Activated gamma-delta T cell treated with Interleukin-2 at 50 U/mL for 16 hours (primary cell): ENCODE measurements around the gene UNG.

Experiments used
- DNase-seq: peaks from one replicate; pipeline ENCODE4 v3.0.0-alpha.2; 2020

The UNG gene

DNA sequence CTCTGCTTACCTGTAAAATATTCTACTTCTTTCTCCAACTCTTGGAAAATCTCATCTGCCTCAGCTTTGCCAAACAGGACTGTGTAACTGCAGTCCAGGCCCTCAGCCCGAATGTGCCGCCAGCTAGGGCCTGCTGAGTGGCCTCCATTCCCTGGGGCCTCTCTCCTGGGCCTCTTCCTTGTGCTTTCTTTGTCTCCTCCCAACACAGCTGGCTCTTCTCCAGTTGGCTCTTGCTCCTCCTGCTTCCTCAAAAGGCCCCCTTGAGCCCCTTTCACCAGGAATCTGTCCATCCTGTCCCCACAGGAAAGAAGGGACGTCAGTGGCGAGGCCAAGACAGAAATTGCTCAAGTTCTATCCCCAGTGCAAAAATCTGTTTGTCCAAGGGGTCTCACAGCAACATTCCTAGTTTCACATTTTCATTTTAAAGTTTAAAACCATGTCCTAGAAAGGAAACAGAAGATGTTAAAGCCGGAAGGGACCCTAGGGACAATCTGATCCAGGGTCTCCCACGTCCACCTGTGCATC, 4.8 kb upstream of the UNG start:
- DNase-seq: no peak

DNA sequence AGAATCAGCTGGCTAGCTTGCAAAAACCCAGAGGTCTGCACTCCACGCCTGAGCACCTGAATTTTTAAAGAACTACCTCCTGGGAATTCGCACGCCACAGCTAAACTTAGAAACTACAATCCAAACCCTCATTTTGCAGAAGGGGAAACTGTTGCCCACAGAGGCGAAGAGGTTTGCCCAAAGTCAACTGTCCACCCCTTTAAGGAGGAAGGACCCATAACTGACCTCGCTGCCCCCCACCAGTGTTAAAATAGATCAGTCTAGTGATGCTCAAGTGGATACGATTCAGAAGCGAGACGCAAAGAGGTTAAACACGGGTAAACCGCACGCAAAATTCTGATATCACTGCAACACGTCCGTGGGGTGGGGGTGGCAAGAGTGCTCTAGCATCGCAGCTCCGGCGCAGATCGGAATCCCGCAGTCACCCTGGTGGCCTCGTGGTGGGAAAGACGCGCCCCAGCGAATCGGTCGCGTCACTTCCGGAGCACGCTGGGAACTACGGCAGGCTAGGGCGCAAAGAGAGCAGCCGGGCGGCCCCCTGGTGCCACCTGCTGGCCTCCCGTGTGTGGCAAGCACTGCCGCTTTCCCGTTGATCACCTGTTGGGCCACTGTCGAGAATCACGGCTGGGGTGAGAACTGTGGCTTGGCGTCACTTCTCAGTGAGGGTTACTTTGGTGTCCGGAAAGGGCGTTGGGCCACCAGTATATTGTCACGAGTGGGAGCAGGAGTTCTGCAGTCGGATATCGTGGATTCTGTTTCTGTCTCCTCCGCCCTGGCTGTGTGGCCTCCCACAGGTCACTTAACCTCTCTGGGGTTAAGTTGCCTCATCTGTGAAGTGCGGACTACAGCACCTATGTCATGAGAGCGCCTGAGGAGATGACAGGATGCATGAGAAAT, 4.1 kb upstream of the UNG start, which contains the start of gene ALKBH2:
ALKBH2 (minus strand) TSS at position 451 of the 897 bp plus-strand sequence. CDS start 686 bp downstream, outside the sequence.
- peak; percentile 93 for DNase-seq

DNA sequence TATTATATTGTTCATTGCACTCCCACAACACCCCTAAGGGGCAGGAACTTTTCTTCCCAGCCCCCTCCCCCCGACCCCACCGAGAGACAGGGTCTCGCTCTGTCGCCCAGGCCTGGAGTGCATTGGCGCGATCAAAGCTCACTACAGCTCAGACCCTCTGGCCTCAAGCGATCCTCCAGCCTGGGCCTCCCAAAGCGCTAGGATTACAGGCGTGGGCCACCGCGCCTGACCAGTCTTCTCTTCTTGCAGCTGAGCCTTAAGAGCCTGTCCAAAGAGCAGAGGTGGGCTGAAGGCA, 310 bp upstream of the UNG start:
- DNase-seq: no peak

DNA sequence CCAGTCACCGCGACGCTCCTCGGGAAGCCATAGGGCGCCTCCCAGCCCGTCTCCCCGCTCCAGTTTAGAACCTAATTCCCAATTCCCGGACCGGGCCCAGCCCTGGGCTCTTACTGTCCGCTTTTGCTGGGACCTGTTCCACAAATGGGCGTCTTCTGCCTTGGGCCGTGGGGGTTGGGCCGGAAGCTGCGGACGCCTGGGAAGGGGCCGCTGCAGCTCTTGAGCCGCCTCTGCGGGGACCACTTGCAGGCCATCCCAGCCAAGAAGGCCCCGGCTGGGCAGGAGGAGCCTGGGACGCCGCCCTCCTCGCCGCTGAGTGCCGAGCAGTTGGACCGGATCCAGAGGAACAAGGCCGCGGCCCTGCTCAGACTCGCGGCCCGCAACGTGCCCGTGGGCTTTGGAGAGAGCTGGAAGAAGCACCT, 797 bp downstream of the UNG start:
- DNase-seq: no peak

DNA sequence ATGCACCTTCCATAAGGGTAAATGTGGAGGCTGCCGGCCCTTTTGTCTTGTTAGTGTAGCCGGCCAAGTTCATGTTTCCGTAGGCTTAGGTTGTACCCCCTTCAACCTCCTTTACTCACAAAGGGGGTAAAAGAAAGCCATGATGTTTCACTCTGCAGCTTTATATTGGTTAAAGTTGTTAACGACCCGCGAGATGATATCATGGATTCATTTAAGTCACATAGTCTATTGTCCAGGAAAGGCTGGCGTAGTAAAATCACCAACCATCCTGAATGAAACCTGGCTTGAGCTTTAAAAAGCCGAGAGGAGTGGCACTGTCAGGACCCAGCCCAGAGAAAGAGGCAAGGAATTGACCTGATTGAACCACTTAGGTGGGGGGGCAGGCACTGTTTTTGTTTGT, 1.3 kb downstream of the UNG start:
- no peak for DNase-seq

DNA sequence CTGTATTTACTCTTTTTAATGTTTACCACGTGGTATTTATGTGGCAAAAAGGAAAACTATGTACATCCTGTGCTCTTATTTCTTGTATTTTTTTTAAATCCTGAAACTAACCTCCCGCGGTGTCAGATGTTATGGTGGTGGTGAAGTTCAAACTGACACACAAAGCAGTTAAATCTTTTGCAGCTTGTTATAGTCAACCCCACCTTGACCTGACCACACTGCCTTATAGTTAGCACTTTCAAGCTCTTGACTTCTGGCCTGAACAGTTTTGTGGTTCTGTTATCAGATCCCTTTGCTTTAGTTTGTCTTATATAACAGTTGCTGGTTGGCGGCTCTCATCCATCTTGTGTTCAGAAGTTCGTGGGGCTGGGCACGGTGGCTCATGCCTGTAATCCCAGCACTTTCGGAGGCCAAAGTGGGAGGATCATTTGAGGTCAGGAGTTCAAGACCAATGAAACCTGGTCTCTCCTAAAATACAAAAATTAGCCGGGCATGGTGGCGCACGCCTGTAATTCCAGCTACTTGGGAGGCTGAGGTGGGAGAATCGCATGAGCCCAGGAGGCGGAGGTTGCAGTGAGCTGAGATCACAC, 2.1 kb downstream of the UNG start:
- no peak for DNase-seq

DNA sequence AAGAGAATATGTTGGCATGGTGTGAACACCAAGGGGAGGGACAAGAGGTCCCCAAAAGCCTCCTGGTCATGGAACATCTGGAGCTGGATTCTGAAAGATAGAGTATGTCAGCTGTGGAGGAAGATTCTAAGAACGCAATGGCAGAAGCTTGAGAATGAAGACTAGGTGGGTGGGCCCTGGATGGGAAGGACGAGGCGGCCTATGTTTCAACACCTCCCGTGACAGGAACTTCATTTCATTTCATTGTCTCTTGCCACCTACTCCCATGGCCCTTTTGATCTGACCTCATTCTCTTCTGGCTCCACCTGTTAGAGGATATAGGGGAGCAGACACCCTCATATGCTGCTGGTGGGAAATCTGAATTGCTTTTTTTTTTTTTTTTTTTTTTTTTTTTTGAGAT, 3.3 kb downstream of the UNG start:
- DNase-seq: no peak

DNA sequence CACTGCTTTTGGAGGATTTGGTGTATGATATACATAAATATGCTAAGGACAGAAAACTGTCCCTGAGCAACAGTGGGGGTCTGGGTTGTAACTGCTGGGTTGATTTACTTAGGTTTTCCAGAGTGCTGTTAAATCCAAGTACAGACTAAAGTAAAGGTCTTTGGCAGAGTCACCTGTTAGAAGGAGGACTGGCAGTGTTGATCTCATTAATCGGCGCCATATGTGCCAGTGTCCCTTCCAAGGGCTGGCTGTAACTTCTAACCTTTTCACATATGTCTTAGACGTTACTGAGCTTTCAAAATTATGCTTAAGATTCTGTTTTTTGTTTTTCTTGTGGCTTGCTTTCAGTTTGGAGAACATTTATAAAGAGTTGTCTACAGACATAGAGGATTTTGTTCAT, 5.1 kb downstream of the UNG start:
- DNase-seq: no peak

DNA sequence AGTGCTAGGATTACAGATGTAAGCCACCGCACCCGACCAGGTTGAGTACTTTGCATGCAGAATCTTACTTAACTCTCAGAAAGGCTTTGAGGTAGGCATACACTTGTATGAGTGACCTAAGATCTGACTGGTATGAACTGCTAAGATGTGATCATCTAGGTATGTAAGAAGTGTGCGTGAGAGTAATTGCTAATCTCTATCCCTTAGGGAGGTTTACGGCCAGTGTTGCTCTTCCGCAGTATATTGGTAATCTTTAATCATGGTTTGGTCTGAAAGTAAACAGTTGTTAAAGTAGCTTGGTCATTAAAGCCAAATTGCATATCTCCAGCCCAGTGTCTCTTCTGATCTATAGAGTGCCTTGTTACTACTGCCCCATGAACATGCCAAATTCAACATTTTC, 7.8 kb downstream of the UNG start:
- no peak for DNase-seq

DNA sequence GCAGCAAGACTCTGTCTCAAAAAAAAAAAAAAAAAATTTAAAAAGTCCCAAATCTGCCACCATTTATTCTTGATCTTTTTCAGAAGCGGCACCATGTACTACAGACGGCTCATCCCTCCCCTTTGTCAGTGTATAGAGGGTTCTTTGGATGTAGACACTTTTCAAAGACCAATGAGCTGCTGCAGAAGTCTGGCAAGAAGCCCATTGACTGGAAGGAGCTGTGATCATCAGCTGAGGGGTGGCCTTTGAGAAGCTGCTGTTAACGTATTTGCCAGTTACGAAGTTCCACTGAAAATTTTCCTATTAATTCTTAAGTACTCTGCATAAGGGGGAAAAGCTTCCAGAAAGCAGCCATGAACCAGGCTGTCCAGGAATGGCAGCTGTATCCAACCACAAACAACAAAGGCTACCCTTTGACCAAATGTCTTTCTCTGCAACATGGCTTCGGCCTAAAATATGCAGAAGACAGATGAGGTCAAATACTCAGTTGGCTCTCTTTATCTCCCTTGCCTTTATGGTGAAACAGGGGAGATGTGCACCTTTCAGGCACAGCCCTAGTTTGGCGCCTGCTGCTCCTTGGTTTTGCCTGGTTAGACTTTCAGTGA, 12.5 kb downstream of the UNG start:
- no peak for DNase-seq

DNA sequence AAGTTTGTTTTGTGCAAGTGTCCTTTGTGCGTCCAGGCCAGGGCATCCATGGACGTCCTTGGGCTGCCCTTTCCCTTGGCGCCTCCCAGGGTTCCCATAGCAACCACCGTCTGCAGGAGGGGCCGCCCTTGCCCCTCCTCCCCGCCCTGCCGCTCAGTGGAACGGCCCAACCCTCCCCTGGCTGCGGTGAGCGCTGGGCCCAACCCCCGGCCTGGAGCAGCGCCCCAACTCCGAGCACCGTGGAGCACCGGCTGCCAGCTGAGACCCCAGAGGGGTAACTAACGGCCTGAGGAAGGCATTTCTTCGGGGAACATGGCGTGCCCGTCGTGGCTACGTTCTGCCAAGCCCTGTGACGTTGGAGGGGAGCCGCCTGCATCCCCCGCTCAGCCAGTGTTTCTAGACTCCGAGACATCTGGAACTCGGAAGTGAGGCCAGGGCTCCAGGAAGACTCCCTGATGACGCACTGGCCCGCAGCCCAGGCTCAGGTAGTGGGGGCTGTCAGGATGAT, 13.6 kb downstream of the UNG start:
- peak; percentile 42 for DNase-seq

DNA sequence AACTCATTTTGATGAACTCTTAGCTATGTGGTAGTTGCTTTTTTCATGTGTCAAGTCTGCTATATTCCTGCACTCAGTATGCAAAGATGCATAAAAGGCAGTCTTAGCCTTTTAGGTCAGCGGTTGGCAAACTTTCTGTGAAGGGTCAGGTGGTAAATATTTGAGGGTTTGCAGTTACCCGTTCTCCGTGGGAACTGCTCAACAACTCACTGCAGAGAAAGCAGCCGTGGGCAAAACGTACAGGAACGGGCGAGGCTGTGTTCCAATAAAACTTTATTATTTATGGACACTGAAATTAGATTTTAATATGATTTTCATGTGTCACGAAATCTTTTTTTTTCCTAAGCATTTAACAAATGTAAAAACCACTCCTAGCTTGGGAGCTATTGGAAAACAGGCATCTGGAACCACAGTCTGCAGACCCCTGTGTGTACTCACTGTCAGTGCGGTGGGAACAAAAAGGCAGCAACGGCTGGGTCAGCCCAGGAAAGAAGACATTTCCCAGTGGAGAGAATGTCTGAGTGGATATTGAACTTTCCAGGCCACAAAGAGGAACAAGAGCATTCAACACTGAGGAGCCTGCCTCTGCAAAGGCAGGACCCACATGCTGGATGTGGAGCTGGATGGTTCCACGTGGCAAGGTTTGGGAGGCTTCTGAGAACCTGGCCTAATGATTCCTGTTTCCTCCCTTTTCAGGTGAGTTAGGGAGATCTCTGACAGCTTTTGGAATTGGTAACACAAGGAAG, 15.5 kb downstream of the UNG start:
- no peak for DNase-seq

DNA sequence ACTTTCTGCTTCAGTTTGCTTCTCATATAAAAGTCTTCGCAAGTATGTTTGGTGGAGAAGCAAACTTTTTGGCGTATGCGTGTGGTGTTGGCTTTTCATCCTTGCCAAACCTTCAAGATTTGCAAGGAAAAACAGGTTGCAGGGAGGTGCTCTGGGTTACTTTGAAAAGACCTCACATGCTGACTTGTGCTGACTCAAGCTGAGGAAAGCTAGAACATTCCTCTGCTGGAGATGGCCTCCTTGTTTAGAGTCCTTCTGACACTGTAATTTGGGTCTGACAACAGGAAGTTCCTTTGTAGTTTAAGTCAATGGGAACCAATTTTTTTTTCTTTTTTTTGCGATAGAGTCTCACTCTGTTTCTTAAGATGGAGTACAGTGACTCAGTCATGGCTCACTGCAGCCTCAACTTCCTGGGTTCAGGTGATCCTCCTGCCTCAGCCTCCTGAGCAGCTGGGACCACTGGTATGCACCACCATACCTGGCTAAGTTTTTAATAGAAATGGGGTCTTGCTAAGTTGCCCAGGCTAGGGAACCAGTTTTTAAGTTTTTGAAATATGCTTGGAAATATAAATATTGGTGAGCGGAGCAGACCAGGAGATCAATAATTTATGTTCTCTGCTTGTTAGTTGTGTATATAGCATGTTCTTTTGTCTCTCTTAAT, 16.4 kb downstream of the UNG start:
- DNase-seq: no peak

DNA sequence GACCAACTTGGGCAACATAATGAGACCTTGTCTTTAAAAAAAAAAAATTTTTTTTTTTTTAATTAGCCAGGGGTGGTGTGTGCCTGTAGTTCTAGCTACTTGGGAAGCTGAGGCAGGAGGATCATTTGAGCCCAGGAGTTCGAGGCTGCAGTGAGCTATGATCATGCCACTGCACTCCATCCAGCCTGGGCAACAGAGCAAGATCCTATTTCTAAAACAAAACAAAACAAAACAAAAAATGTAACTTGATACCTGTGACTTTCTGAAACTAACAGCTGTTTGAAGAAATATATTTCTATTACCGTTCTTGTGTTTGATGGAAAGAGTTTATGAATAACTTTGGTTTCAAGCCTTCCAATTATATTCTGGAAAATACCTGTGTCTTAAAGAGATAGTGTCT, 17.2 kb downstream of the UNG start:
- no peak for DNase-seq

DNA sequence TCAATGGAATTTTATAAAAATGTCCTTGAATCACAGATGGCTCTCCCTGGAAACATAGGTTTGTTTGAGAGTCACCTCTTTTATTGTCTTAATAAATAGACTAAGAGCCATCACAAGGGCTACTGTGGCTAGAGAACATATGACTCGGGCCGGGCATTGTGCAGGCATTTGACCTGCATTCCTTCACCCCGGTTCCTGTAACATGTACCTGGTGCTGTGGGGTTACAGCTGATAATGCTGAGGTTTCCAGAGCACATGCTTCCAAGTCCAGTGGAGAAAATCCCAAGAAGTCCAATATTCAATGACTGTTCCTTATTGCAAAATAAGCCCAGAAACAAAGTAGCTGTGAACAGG, 18.0 kb downstream of the UNG start:
- DNase-seq: no peak

DNA sequence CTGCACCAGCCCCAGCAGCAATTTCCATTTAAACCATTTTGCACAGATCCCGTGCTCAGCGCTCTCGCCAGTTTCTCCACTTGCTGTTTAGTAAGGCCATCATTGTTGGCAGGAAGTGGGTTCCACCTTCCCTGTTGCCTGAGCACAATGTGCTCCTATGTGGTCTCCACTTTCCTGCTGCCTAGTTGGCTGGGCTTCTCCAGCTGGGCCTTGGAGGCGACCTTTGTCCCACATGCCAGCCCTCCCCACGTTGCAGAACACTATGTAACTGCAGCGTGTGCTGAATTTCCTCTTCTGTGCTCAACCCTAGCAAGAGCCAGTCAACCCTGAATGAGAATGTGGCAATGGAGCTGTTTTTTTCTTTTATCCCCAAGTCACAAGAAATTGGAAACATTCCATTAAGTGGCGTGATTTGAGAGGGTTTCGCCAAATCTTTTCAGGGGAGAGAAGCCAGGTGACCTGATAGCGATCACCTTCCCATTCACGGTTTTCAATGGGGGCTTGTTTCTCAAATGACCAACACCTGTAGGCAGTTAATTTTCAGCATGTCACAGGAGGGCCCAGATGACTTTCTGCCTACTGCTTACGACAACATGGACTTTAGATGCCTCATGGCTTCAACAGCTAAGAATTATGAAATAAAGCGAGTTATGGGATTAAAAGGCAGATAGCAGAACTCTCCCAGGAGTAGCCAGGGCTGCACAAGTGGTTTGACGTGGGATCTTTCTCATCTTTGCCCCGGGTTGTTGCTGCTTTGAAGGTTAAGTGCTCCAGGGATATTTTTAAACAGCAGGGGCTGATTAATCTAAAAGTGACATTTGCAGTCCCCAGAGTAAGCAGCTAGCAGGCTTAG, 18.6 kb downstream of the UNG start, which contains the start of gene ACACB:
ACACB (plus strand) TSS at position 830 of the 853 bp plus-strand sequence. CDS start 22,819 bp downstream, outside the sequence.
- DNase-seq: no peak

DNA sequence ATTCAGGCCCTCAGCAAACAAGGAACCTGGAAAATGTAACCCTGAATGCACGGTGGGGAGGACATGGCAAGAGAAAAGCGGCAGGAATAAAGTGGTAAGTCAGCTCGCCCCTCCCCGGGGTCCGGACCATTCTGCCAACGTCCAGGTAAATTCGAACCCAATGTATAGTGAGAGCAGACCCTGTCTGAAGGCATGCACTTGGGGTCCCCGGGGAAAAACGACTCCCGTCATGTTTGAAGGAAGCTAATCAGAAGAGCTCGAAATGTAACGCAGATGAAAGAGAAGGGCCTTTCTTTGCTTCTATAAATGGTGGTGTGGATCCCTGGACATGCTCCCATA, 19.2 kb downstream of the UNG start:
- DNase-seq: no peak

DNA sequence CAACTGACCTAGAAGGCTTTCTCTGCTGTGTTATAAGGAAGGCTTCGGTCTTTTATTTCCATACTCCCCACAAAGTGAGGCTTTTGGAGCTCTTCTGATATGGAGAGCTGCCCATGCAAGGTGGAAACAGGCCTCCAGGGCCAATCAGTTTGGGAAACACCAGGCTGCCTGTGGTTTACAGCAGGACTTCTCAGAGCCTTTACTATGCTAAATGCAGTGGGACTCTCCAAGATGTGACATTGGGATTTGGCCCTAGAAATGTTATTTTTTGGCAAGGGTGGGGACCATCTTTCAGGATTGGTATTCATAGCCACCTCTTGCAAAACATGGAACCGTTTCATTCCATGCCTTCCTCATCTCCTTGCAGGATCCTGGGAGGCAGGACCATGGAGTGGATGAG, 22.7 kb downstream of the UNG start:
- no peak for DNase-seq

DNA sequence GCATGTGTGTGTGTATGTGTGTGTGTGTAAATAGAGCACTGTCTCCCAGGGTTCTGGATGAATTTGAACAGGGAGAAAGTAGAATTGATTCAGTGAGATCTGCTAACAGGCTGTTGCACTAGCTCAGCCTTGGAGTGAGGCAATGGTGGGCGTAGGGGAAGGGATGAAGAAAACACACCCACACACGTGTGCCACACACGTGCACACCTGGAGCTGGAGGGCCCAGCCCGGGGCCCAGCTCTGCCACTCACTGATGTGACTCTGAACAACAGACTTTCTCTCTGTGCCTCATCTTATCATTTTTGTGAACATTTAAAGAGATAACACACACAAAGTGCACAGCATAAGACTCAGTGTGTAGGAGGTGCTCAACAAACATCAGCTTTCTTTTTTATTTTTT, 23.2 kb downstream of the UNG start:
- no peak for DNase-seq

DNA sequence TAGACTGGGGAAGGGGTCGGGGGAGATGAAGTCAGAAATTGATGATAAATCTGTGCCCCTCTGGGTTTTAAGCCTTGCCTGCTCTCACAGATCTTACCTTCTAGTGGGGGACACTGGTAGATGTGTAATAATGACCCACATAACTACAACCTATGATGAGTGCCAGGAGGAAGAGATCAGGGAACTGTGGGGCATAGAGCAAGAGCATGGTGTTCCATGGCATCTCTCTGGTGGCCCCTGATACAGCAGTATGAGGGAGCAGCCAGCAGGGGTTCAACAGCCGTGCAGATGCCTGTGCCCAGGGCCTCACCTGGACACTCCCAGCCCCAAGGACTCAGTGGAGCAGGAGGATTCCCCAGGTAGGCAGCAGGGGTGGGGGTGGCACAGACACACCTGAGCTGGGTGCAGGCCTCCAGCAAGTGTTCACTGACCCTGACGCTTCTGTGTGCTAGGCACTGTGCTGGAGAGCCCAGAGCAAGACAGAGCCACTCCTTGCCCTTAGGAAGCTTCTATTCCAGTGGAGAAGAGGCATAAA, 24.0 kb downstream of the UNG start:
- no peak for DNase-seq
